GM23338 (cell line): Measurements from ENCODE around the gene GSTT4.

Source experiments
- CTCF ChIP-seq, 2 experiments: fragments of 200-600 bp in 1 of 2; sonication (generic) in 1 of 2; conservative IDR thresholded peaks; 2 replicates each; pipeline versions ENCODE4 v1.5.1 to v1.6.1; 2016 to 2017; ENCODE audit warnings: antibody characterized with exemption in 2 of 2, low read depth in 2 of 2, mild to moderate bottlenecking in 2 of 2, moderate library complexity in 1 of 2
- EZH2 ChIP-seq: fragments of 200-600 bp; sonication (generic); IDR thresholded peaks from one replicate; pipeline ENCODE4 v1.8.0; 2017; ENCODE audit warnings: antibody characterized with exemption, mild to moderate bottlenecking, low read depth; ENCODE audit not compliant: unreplicated experiment
- EZH2phosphoT487 ChIP-seq: fragments of 200-600 bp; sonication (generic); IDR thresholded peaks from one replicate; pipeline ENCODE4 v1.8.1; 2018; ENCODE audit warnings: antibody characterized with exemption; ENCODE audit not compliant: unreplicated experiment
- POLR2AphosphoS5 ChIP-seq: IDR thresholded peaks from 2 replicates; pipeline ENCODE4 v1.6.1; 2016; ENCODE audit warnings: antibody characterized with exemption, low read depth

GRCh38 chr22:24023204-24023789 is 18.0 kb upstream of the GSTT4 start:
- TF ChIP-seq CTCF (conservative IDR thresholded peaks at IDR 0.05; ENCODE audit: low read depth in 2 of 2) (no peak), EZH2phosphoT487 (no peak), POLR2AphosphoS5 (no peak), EZH2 (no peak)
